ENCODE measurements around the gene CDKAL1. TPM values are rescaled to one million over a fixed set of nuclear protein-coding genes. Genes with fewer than 3 reads are reported as not detected.

CDKAL1 gene
- total and polyA plus RNA-seq, 2 of the 8 experiments (the other 6 are each of a cell fraction or from before 2014, with no cell fraction given): 8.4 to 24.6 TPM

GRCh38 chr6:21281366-21281765 lies 747.1 kb downstream of the CDKAL1 start (continued):
- TF ChIP-seq KDM5A (IDR thresholded peaks at IDR 0.05; ENCODE audit: low read length) (no peak), SIRT6 (IDR thresholded peaks at IDR 0.05; ENCODE audit: low read length) (no peak), SIN3A (conservative IDR thresholded peaks at IDR 0.05 in 1 of 2, IDR thresholded peaks at IDR 0.05 in 1 of 2; ENCODE audit: low read depth in 1 of 2, low read length in 2 of 2) (no peak), SRF (IDR thresholded peaks at IDR 0.05; ENCODE audit: low read depth, low read length) (no peak), CREB1 (IDR thresholded peaks at IDR 0.05) (no peak), HDAC6 (IDR thresholded peaks at IDR 0.05; ENCODE audit: low read depth, low read length) (no peak), CBX8 (IDR thresholded peaks at IDR 0.05; ENCODE audit: borderline replicate concordance, low read depth, low read length) (no peak)
- TF ChIP-seq, protein P1, sequence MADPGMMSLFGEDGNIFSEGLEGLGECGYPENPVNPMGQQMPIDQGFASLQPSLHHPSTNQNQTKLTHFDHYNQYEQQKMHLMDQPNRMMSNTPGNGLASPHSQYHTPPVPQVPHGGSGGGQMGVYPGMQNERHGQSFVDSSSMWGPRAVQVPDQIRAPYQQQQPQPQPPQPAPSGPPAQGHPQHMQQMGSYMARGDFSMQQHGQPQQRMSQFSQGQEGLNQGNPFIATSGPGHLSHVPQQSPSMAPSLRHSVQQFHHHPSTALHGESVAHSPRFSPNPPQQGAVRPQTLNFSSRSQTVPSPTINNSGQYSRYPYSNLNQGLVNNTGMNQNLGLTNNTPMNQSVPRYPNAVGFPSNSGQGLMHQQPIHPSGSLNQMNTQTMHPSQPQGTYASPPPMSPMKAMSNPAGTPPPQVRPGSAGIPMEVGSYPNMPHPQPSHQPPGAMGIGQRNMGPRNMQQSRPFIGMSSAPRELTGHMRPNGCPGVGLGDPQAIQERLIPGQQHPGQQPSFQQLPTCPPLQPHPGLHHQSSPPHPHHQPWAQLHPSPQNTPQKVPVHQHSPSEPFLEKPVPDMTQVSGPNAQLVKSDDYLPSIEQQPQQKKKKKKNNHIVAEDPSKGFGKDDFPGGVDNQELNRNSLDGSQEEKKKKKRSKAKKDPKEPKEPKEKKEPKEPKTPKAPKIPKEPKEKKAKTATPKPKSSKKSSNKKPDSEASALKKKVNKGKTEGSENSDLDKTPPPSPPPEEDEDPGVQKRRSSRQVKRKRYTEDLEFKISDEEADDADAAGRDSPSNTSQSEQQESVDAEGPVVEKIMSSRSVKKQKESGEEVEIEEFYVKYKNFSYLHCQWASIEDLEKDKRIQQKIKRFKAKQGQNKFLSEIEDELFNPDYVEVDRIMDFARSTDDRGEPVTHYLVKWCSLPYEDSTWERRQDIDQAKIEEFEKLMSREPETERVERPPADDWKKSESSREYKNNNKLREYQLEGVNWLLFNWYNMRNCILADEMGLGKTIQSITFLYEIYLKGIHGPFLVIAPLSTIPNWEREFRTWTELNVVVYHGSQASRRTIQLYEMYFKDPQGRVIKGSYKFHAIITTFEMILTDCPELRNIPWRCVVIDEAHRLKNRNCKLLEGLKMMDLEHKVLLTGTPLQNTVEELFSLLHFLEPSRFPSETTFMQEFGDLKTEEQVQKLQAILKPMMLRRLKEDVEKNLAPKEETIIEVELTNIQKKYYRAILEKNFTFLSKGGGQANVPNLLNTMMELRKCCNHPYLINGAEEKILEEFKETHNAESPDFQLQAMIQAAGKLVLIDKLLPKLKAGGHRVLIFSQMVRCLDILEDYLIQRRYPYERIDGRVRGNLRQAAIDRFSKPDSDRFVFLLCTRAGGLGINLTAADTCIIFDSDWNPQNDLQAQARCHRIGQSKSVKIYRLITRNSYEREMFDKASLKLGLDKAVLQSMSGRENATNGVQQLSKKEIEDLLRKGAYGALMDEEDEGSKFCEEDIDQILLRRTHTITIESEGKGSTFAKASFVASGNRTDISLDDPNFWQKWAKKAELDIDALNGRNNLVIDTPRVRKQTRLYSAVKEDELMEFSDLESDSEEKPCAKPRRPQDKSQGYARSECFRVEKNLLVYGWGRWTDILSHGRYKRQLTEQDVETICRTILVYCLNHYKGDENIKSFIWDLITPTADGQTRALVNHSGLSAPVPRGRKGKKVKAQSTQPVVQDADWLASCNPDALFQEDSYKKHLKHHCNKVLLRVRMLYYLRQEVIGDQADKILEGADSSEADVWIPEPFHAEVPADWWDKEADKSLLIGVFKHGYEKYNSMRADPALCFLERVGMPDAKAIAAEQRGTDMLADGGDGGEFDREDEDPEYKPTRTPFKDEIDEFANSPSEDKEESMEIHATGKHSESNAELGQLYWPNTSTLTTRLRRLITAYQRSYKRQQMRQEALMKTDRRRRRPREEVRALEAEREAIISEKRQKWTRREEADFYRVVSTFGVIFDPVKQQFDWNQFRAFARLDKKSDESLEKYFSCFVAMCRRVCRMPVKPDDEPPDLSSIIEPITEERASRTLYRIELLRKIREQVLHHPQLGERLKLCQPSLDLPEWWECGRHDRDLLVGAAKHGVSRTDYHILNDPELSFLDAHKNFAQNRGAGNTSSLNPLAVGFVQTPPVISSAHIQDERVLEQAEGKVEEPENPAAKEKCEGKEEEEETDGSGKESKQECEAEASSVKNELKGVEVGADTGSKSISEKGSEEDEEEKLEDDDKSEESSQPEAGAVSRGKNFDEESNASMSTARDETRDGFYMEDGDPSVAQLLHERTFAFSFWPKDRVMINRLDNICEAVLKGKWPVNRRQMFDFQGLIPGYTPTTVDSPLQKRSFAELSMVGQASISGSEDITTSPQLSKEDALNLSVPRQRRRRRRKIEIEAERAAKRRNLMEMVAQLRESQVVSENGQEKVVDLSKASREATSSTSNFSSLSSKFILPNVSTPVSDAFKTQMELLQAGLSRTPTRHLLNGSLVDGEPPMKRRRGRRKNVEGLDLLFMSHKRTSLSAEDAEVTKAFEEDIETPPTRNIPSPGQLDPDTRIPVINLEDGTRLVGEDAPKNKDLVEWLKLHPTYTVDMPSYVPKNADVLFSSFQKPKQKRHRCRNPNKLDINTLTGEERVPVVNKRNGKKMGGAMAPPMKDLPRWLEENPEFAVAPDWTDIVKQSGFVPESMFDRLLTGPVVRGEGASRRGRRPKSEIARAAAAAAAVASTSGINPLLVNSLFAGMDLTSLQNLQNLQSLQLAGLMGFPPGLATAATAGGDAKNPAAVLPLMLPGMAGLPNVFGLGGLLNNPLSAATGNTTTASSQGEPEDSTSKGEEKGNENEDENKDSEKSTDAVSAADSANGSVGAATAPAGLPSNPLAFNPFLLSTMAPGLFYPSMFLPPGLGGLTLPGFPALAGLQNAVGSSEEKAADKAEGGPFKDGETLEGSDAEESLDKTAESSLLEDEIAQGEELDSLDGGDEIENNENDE (IDR thresholded peaks at IDR 0.05; ENCODE audit: insufficient replicate concordance, low read length): no peak

Measured in H1 (cell line).